Astrocyte of the hippocampus (primary cell): ENCODE measurements around the gene PRM1.

Experiments used
- DNase-seq: peaks from one replicate; pipeline ENCODE4 v3.0.0; 2011; ENCODE audit warnings: low read depth, low spot score

PRM1 gene

DNA sequence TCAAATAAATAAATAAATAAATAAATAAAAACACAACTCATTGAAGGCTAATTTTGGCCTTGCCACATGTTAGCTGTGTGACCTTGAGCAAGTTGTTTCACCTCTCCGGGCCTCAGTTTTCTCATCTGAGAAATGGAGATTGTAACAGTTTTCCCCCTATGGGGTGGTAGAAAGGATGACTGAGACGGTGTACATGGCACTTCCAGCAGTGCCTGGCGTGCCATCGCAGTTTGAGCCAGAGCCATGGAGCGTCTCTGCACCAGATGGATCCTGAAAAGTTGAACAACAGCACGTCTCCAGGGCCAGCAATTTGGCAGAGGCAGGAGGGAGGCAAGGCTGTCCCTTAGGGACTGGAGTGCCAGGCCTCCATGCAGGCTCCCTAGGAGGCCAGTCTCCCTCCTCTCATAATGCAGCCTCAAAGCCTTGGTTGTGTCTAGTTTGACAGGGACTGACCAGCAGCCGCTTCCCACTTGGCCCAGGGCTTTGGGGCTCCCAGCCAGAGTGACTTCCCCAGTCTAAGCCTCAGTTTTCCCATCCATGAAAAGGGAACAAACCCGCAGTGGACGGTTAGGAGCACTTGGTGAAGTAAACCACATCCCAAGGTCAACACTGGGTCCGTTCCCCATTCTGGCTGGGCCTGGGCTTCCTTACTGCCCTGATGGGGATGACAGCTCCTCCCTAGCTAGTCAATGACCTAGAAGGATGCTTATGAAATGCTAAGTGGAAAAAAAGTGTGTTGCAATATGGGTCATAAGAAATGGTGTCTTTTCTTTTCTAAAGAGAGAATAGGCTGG, 44.5 kb downstream of the PRM1 start:
- DNase-seq, result no peak

DNA sequence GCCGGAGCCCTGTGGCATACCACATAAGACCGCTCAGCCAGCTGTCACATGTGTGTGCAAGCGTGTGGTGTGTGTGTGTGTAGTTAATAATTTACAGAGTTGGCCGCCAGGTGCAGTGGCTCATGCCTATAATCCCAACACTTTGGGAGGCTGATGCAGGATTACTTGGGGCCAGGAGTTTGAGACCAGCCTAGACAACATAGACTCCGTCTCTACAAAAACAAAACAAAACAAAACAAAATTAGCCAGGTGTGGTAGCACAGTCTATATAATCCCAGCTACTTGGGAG, 45.5 kb downstream of the PRM1 start:
- no peak for DNase-seq

DNA sequence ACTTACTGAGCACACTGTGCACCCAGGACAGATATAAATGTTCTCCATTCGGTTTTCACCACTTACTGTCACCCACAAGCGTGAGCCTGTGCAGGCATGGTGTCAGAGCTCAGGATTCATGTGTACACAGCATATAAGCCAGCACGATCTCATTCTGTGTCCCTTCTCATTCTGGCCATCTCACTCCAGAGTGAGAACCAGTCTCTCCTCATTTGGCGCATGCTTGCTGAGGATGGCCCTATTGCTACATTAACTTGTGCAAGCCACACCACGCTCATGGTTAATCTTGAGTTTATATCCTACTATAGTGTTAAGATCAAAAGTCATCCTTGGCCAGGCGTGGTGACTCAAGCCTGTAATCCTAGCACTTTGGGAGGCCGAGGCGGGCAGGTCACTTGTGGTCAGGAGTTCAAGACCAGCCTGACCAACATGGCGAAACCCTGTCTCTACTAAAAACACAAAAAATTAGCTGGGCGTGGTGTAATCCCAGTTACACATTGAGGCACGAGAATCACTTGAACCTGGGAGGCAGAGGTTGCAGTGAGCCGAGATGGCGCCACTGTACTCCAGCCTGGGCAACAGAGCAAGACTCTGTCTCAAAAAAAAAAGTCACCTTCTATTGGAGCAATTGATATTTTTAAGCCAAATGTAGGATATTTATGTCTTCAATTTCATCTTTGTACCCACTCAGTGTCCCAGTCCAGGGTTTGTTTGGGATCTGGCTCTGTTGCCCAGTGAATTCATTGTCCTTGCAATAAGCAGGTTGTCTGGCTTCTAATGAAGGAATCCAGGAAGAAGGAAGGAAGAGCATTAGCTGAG, 46.0 kb downstream of the PRM1 start:
- DNase-seq, result no peak

GRCh38 chr16:11233727-11234376, 47.3 kb downstream of the PRM1 start:
- no peak for DNase-seq

GRCh38 chr16:11232852-11233726, 48.0 kb downstream of the PRM1 start:
- no peak for DNase-seq

DNA sequence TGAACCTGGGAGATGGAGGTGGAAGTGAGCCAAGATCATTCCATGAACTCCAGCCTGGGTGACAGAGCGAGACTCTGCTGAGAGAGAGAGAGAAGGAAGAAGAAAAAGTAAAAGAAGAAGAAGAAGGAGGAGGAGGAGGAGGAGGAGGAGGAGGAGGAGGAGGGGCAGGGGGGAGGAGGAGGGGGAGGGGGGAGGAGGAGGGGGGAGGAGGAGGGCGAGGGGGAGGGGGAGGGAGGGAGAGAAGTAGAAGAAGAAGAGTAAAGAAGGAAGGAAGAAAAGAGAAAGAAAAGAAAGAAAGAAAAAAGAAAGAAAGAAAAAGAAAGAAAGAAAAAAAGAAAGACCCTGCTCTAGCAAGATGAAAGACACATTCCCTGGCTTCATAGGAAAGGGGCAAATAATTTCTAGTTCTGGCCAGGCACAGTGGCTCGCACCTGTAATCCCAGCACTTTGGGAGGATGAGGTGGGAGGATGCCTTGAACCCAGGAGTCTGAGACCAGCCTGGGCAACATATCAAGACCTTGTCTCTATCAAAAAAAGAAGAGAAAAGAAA, 48.8 kb downstream of the PRM1 start:
- DNase-seq, result no peak

- no peak for DNase-seq
Observed at GRCh38 chr16:11231367-11231970, 49.7 kb downstream of the PRM1 start.
